HepG2 (cell line): Measurements from ENCODE around the gene C14orf132. TPM values are rescaled to one million over a fixed set of nuclear protein-coding genes. Genes with fewer than 3 reads are reported as not detected.

Experiments used
- ATAC-seq: fragments of 200-7000 bp; cut with Tn5 transposase; 3 replicates; pipeline ENCODE4 v1.9.1; 2020; ENCODE audit warnings: mild to moderate bottlenecking, moderate library complexity
- BruUV-seq: library from RNA; stranded (reverse); fragments of 400-500 nt; replicated peaks from 2 replicates; lab custom pipeline; 2021; lab: Mats Ljungman, UMichigan
- CTCF ChIA-PET: fragments of 300-600 bp; formaldehyde crosslinking; extraction: SDS; loops from one replicate; lab custom pipeline; 2021; ENCODE audit warnings: low total read pairs, inconsistent platforms, low intra/inter-chr PET ratio; lab: Yijun Ruan, JAX
- POLR2A ChIA-PET: fragments of 350-600 bp; sonication (Branson Sonifier 250); formaldehyde crosslinking; loops from one replicate; lab custom pipeline; 2020; ENCODE audit warnings: antibody characterized with exemption, inconsistent platforms; lab: Yijun Ruan, JAX
- DNase-seq: peaks from one replicate; pipeline ENCODE4 v3.0.0-alpha.2; 2015; ENCODE audit warnings: low spot score
- FAIRE-seq: peaks from 3 replicates; lab custom pipeline; 2011; peaks lifted over from hg19 to GRCh38; lab: Jason Lieb, UNC
- H2AFZ ChIP-seq: one replicate; pipeline ENCODE4 v1.6.1; 2011; ENCODE audit warnings: low read length, inconsistent platforms
- H3K27ac ChIP-seq: fragments of 300-600 bp; 3 replicates; pipeline ENCODE4 v1.8.0; 2011; ENCODE audit warnings: mixed run types, mild to moderate bottlenecking, mixed read lengths, low read length, inconsistent platforms; ENCODE audit not compliant: insufficient read depth; ENCODE audit errors: extremely low read length
- H3K27me3 ChIP-seq, 2 experiments: fragments of 200-600 bp in 1 of 2; 2 replicates in 1 of 2; 3 replicates in 1 of 2; pipeline versions ENCODE4 v1.6.0 to v1.8.0; 2011; ENCODE audit warnings: low read length in 2 of 2, mild to moderate bottlenecking in 2 of 2, moderate library complexity in 2 of 2, inconsistent platforms in 1 of 2; ENCODE audit not compliant: insufficient read depth in 2 of 2, control insufficient read depth in 1 of 2
- H3K36me3 ChIP-seq, 2 experiments: fragments of 200-600 bp in 1 of 2; replicated peaks in 1 of 2; 2 replicates in 1 of 2; 3 replicates in 1 of 2; pipeline versions ENCODE4 v1.5.1 to v1.8.0; 2011; ENCODE audit warnings: low read length in 2 of 2, inconsistent platforms in 1 of 2; ENCODE audit not compliant: insufficient read depth in 2 of 2, control insufficient read depth in 1 of 2
- H3K4me1 ChIP-seq: 2 replicates; pipeline ENCODE4 v1.5.1; 2012; ENCODE audit warnings: low read length, inconsistent platforms; ENCODE audit not compliant: insufficient read depth
- H3K4me2 ChIP-seq: 2 replicates; pipeline ENCODE4 v1.6.0; 2011; ENCODE audit warnings: low read depth, low read length, inconsistent platforms
- H3K4me3 ChIP-seq, 3 experiments: fragments of 200-600 bp in 1 of 3; sonication (generic), shearing (Covaris generic) in 1 of 3; replicated peaks in 1 of 3; 2 replicates each; pipeline ENCODE4 v1.5.1; 2011 to 2016; ENCODE audit warnings: low read length in 3 of 3, inconsistent platforms in 2 of 3, low read depth in 2 of 3, mild to moderate bottlenecking in 2 of 3, control low read depth in 1 of 3, mixed read lengths in 1 of 3; ENCODE audit not compliant: insufficient read depth in 1 of 3
- H3K79me2 ChIP-seq: one replicate; pipeline ENCODE4 v1.6.1; 2011; ENCODE audit warnings: low read length, inconsistent platforms; ENCODE audit not compliant: insufficient read depth
- H3K9ac ChIP-seq: 2 replicates; pipeline ENCODE4 v1.6.0; 2011; ENCODE audit warnings: mild to moderate bottlenecking, low read depth, low read length, inconsistent platforms; ENCODE audit not compliant: insufficient read depth
- H3K9me3 ChIP-seq: 2 replicates; pipeline ENCODE4 v1.5.1; 2012; ENCODE audit warnings: mild to moderate bottlenecking, low read length
- H4K20me1 ChIP-seq: 2 replicates; pipeline ENCODE4 v1.6.0; 2011; ENCODE audit warnings: inconsistent platforms, mild to moderate bottlenecking, low read length, moderate library complexity; ENCODE audit not compliant: insufficient read depth
- BCL3 ChIP-seq: sonication (generic); formaldehyde crosslinking; IDR thresholded peaks from 2 replicates; pipeline ENCODE4 v1.5.1; 2020; ENCODE audit warnings: mild to moderate bottlenecking, missing genetic modification reagents, moderate library complexity
- FIP1L1 ChIP-seq: fragments of 200-400 bp; formaldehyde crosslinking; IDR thresholded peaks from 2 replicates; pipeline ENCODE4 v1.6.1; 2018; ENCODE audit warnings: low read depth, mild to moderate bottlenecking, low read length, moderate library complexity, borderline replicate concordance; ENCODE audit not compliant: insufficient read depth
- HCFC1 ChIP-seq: fragments of 150-350 bp; IDR thresholded peaks from 2 replicates; pipeline ENCODE4 v1.6.1; 2014; ENCODE audit warnings: low read depth, low read length
- HNF1B ChIP-seq: sonication (generic); formaldehyde crosslinking; IDR thresholded peaks from 2 replicates; pipeline ENCODE4 v1.5.1; 2020; ENCODE audit warnings: mild to moderate bottlenecking, moderate library complexity, missing genetic modification reagents
- MXI1 ChIP-seq: IDR thresholded peaks from 3 replicates; pipeline ENCODE4 v1.6.1; 2012; ENCODE audit warnings: low read depth, low read length, inconsistent platforms, borderline replicate concordance
- NFE2L2 ChIP-seq: fragments of 150-350 bp; IDR thresholded peaks from 2 replicates; pipeline ENCODE4 v1.6.1; 2014; ENCODE audit warnings: low read length
- NR0B2 ChIP-seq: sonication (generic); formaldehyde crosslinking; IDR thresholded peaks from 2 replicates; pipeline ENCODE4 v1.4.0; 2020; ENCODE audit warnings: mild to moderate bottlenecking, missing genetic modification reagents
- RFXAP ChIP-seq: sonication (generic); formaldehyde crosslinking; IDR thresholded peaks from 2 replicates; pipeline ENCODE4 v1.4.0; 2020; ENCODE audit warnings: missing genetic modification reagents, borderline replicate concordance
- SOX5 ChIP-seq: IDR thresholded peaks from 2 replicates; pipeline ENCODE4 v1.6.1; 2016; ENCODE audit warnings: borderline replicate concordance
- UBTF ChIP-seq: sonication (generic); formaldehyde crosslinking; IDR thresholded peaks from 2 replicates; pipeline ENCODE4 v1.4.0; 2020; ENCODE audit warnings: mild to moderate bottlenecking, missing genetic modification reagents
- ZNF232 ChIP-seq: sonication (generic); formaldehyde crosslinking; IDR thresholded peaks from 2 replicates; pipeline ENCODE4 v1.4.0; 2020; ENCODE audit warnings: missing genetic modification reagents, borderline replicate concordance
- ZNF282 ChIP-seq: fragments of 450-650 bp; IDR thresholded peaks from 2 replicates; pipeline ENCODE4 v1.6.1; 2018; ENCODE audit not compliant: partially characterized antibody
- ZNF616 ChIP-seq: sonication (generic); formaldehyde crosslinking; IDR thresholded peaks from 2 replicates; pipeline ENCODE4 v1.5.0; 2020; ENCODE audit warnings: low read depth, mild to moderate bottlenecking, missing genetic modification reagents
- WGBS: methylation state at CpG from one replicate; pipeline ENCODE4 v1.1.6; 2017; ENCODE audit warnings: low lambda C conversion rate; 5-methylcytosine and 5-hydroxymethylcytosine counted together
- in situ Hi-C: cut with HindIII; loops from 2 replicates; pipeline ENCODE4 v1.10.0; 2017; ENCODE audit warnings: low pct_unique_long_range_greater_than_20kb; ENCODE audit not compliant: extremely low pct_ligation_motif_present
- intact Hi-C: fragments of 100-400 bp; cut with micrococcal nuclease; formaldehyde crosslinking; loops from one replicate; pipeline ENCODE4 v1.10.0; 2022; ENCODE audit not compliant: unreplicated experiment
- polyA plus RNA-seq, 8 experiments: library from polyadenylated mRNA; depleted of rRNA in 3 of 8; stranded (reverse) in 7 of 8; unstranded in 1 of 8; fragments of >200 nt; fragmentation: Illumina TruSeq in 4 of 8; extraction: Trizol in 4 of 8; gene quantifications; 2 replicates each; pipeline versions ENCODE4 v1.2.1 to v1.2.3, GENCODE V29; 2011 to 2016; ENCODE audit warnings: low read depth in 4 of 8, missing spikeins in 1 of 8, mixed read lengths in 1 of 8; ENCODE audit not compliant: insufficient read depth in 1 of 8
- total RNA-seq, 5 experiments: library from RNA; depleted of rRNA; stranded (reverse); fragments of >200 nt; fragmentation: Illumina TruSeq; extraction: Trizol; gene quantifications; 2 replicates each; pipeline ENCODE4 v1.2.3, GENCODE V29; 2016; ENCODE audit warnings: low read depth in 1 of 5

C14orf132 gene
- total and polyA plus RNA-seq, 2 of the 13 experiments (the other 11 are each of a cell fraction or from before 2014, with no cell fraction given), result 0.13 to 0.15 TPM

- H3K27ac ChIP-seq, result no peak overlapping the region
- H3K36me3 ChIP-seq, result no peaks in the 10 kb centered on the region
- in situ Hi-C loops, result no loop called here
- FAIRE-seq, result no peak
- no peak overlapping the region for H2AFZ ChIP-seq
- no peaks in the 10 kb centered on the region for H3K4me1 ChIP-seq
- peaks cover 0 to 7% of the 10 kb centered on the region in 2 experiments; a peak in 1 of 5 replicates for H3K27me3 ChIP-seq
- no peaks in the 10 kb centered on the region for H3K79me2 ChIP-seq
- WGBS, result 0% methylated on average over 3 of the region's 3 CpGs
- intact Hi-C loops, result no loop called here
- BruUV-seq, result no TSS peak
- no peaks in the 10 kb centered on the region for H3K9me3 ChIP-seq
- H3K4me2 ChIP-seq, result no peak overlapping the region
- TF ChIP-seq HNF1B (CRISPR knock-in tag) (no peak), ZNF282 (no peak), BCL3 (no peak), HCFC1 (no peak), MXI1 (no peak), NFE2L2 (no peak), RFXAP (CRISPR knock-in tag) (no peak), NR0B2 (no peak), ZNF616 (CRISPR knock-in tag) (no peak), ZNF232 (no peak), UBTF (CRISPR knock-in tag) (no peak), FIP1L1 (no peak), SOX5 (CRISPR knock-in tag) (no peak)
- ChIA-PET POLR2A (no interaction called here), CTCF (no interaction called here)
- no peak overlapping the region for H3K4me3 ChIP-seq
- no peak for DNase-seq
- no peak overlapping the region for H3K9ac ChIP-seq
- no peak for ATAC-seq
- no peaks in the 10 kb centered on the region for H4K20me1 ChIP-seq
Measured at GRCh38 chr14:96059519-96060135, 20.5 kb downstream of the C14orf132 start.
